ENCODE results near the gene PHF3.

DNA sequence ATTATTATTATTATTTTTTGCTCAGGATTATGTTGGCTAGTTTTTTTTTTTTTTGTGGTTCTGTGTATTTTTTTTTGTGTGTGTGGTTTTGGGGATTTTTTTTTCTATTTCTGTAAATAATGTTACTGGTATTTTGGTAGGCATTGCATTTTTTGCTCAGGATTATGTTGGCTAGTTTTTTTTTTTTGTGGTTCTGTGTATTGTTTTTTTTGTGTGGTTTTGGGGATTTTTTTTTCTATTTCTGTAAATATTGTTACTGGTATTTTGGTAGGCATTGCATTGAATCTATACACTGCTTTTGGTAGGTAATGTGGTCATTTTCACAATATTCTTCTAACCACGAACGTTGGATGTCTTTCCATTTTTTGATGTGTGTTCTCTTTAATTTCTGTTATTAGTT, 17.4 kb downstream of the PHF3 start:
- TF ChIP-seq ZNF114 (CRISPR knock-in tag; IDR thresholded peaks at IDR 0.05) (no peak), NANOG (IDR thresholded peaks at IDR 0.05; ENCODE audit: borderline replicate concordance) (no peak), EZH2 (IDR thresholded peaks at IDR 0.05; ENCODE audit: low read depth, unreplicated experiment) (no peak), EZH2phosphoT487 (IDR thresholded peaks at IDR 0.05; ENCODE audit: unreplicated experiment) (no peak), CREB1 (CRISPR knock-in tag; IDR thresholded peaks at IDR 0.05; ENCODE audit: low read depth) (no peak)
- TF ChIP-seq, protein P1, sequence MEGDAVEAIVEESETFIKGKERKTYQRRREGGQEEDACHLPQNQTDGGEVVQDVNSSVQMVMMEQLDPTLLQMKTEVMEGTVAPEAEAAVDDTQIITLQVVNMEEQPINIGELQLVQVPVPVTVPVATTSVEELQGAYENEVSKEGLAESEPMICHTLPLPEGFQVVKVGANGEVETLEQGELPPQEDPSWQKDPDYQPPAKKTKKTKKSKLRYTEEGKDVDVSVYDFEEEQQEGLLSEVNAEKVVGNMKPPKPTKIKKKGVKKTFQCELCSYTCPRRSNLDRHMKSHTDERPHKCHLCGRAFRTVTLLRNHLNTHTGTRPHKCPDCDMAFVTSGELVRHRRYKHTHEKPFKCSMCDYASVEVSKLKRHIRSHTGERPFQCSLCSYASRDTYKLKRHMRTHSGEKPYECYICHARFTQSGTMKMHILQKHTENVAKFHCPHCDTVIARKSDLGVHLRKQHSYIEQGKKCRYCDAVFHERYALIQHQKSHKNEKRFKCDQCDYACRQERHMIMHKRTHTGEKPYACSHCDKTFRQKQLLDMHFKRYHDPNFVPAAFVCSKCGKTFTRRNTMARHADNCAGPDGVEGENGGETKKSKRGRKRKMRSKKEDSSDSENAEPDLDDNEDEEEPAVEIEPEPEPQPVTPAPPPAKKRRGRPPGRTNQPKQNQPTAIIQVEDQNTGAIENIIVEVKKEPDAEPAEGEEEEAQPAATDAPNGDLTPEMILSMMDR (conservative IDR thresholded peaks at IDR 0.05; ENCODE audit: low read depth in 2 of 2) = no peak
- TF ChIP-seq, protein P2, sequence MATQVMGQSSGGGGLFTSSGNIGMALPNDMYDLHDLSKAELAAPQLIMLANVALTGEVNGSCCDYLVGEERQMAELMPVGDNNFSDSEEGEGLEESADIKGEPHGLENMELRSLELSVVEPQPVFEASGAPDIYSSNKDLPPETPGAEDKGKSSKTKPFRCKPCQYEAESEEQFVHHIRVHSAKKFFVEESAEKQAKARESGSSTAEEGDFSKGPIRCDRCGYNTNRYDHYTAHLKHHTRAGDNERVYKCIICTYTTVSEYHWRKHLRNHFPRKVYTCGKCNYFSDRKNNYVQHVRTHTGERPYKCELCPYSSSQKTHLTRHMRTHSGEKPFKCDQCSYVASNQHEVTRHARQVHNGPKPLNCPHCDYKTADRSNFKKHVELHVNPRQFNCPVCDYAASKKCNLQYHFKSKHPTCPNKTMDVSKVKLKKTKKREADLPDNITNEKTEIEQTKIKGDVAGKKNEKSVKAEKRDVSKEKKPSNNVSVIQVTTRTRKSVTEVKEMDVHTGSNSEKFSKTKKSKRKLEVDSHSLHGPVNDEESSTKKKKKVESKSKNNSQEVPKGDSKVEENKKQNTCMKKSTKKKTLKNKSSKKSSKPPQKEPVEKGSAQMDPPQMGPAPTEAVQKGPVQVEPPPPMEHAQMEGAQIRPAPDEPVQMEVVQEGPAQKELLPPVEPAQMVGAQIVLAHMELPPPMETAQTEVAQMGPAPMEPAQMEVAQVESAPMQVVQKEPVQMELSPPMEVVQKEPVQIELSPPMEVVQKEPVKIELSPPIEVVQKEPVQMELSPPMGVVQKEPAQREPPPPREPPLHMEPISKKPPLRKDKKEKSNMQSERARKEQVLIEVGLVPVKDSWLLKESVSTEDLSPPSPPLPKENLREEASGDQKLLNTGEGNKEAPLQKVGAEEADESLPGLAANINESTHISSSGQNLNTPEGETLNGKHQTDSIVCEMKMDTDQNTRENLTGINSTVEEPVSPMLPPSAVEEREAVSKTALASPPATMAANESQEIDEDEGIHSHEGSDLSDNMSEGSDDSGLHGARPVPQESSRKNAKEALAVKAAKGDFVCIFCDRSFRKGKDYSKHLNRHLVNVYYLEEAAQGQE (IDR thresholded peaks at IDR 0.05; ENCODE audit: unreplicated experiment) = no peak
- TF ChIP-seq, protein P3, sequence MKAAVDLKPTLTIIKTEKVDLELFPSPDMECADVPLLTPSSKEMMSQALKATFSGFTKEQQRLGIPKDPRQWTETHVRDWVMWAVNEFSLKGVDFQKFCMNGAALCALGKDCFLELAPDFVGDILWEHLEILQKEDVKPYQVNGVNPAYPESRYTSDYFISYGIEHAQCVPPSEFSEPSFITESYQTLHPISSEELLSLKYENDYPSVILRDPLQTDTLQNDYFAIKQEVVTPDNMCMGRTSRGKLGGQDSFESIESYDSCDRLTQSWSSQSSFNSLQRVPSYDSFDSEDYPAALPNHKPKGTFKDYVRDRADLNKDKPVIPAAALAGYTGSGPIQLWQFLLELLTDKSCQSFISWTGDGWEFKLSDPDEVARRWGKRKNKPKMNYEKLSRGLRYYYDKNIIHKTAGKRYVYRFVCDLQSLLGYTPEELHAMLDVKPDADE (IDR thresholded peaks at IDR 0.05) = no peak
